GM21619 (cell line): ENCODE results near the gene RIPPLY3.

ENCODE experiments used
- ATAC-seq: cut with Tn5 transposase; IDR thresholded peaks from one replicate; pipeline ENCODE4 v1.9.1; 2021; ENCODE audit not compliant: unreplicated experiment

The RIPPLY3 gene

DNA sequence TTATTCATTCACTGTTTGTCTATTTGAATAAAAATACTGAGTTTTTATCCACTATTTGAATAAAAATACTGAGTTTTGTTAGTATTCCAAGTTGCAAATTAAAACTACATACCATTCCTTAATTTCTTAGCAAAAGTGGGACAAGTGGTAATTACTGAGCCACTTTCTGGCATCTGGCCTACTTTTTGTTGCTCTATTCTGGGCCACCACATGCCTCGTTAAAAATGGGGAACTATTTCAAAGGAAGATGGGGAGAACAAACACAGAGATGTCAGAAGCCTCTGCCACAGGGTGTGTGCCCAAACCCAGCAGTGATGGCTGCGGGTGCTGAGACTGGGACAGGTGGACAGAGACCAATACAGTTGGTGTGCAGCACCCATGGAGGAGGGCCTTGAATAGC is 51.8 kb downstream of the RIPPLY3 start:
- ATAC-seq: no peak

DNA sequence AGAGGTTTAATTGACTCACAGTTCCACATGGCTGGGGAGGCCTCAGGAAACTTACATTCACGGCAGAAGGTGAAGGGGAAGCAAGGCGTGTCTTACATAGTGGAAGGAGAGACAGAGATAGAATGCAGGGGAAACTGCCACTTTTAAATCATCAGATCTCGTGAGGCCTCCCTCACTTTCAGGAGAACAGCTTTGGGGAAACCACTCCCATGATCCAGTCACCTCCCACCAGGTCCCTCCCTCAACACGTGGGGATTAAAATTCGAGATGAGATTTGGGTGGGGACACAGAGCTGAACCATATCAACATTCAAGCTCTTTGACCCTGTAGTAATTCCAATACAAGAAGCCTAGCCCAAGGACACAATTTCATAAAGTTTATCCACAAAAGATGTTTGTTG is 52.7 kb downstream of the RIPPLY3 start:
- no peak for ATAC-seq

DNA sequence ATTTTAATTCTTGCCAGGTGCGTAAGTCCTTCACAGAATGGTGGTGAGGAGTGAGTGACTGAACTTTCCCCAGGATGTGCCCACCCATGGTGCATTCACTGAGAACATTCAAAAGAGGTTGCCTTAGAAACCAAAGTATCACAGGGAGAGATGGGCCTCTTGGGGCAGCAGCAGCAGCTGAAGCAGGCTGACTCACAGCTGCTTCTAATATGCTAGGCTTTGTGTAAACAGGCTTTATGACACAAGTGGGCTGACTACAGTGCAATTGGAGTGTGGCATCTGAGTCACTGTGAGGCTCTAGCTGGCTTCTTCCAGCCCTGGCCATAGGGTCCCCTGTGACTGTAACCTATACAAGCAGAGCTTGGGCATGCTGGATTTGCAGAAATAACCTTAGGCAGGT is 53.8 kb downstream of the RIPPLY3 start:
- ATAC-seq: no peak

DNA sequence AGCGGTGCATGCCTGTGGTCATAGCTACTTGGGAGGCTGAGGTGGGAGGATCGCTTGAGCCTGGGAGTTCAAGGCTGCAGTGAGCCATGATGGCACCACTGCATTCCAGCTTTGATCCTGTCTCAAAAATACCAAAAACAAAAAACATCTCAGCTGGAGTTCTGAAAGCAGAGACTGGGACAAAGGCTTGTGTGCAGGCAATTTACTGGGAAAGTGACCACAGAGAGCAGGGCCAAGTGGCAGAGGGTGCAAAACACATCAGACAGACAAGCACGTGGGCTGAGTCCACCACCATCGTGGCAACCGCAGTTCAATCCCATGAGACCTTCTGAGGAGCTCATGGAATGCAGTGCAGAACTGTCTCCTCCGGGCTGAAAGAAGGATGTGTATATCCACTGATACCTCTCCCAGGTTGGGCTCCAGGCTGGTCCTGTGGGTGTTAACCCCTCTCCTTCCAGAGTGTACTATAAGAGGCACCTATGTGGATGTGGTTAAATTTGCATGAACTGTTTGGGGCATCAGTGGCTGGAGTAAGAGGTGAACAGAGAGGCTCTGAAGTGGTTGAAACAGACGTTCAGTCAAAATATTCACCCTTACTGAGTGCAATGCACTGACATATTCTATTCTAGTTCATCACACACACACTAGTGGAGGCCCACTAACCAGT is 55.6 kb downstream of the RIPPLY3 start:
- ATAC-seq: no peak

DNA sequence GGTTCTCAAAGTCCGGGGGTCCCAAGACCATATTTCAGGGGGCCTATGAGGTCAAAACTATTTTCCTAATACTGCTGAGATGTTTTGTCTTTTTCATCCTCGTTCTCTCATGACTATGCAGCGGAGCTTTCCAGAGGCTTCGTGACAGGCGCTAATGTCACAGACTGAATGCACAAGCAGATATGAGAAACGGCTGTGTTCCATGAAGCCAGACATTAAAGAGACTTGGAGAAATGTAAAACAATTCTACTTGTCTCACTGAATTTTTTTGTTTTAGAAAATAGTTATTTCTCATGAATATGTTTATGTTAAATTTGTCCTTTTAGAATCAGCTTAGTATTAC is 56.1 kb downstream of the RIPPLY3 start:
- no peak for ATAC-seq

DNA sequence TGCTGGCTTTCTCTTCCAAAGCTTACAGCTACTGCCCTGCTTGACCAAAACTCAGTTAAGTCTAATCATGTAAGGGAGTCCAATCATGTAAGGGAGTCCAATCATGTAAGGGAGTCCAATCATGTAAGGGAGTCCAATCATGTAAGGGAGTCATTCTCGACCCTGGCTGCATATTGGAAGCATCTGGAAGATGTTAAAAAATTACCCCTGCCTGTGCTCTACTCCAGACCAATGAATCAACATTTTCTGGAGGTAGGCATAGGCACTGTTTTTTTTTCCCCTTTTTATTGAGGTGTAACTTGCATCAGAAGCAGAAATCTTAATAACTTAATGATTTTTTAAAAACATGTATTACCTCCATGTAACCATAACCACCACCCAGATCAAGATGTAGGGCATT is 56.9 kb downstream of the RIPPLY3 start:
- ATAC-seq: no peak

DNA sequence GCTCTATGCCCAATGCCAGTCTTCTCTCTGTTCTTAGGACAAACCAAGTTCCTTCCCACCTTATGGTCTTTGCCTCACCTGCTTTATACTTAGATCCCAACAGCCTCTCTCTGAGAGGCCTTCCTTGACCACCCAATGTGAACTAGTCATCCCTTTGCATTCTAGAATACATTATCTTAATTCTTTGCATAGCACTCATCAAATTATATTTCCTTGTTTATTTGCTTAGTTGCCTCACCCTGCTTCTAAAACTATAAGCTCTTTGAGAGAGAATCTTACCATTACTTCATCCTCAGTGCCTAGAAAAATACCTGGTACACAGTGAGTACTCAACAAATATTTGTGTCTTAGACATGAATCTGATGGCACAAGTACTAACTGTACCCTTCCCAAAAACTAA is 58.3 kb downstream of the RIPPLY3 start:
- no peak for ATAC-seq

DNA sequence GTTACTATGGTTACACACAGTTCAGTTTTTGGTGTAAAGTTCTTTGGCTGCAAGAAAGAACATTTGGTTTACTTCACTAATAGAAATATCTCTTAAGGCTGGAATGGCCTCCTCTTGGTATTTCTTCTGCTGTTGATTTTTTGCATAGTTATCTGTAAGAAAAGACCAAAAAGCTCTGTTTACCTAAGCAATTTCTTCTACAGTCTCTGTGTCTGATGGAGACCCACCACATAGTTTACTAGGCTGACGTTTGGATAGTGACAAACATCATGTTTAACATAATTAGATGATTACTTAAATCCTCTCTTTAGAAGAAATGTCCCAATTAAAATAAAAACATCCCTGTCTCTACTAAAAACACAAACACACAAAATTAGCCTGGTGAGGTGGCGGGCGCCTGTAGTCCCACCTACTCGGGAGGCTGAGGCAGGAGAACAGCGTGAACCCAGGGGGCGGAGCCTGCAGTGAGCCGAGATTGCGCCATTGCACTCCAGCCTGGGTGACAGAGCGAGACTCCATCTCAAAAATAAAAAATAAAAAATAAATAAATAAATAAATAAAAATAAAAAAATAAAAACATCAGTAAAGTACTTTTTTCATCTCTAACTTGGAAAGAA is 59.2 kb downstream of the RIPPLY3 start:
- ATAC-seq: no peak
